PC-3 (cell line): ENCODE measurements around the gene RAB18. TPM values are rescaled to one million over a fixed set of nuclear protein-coding genes. Genes with fewer than 3 reads are reported as not detected.
"Not testable (repeated sequence)": the region's sequence is repeated elsewhere in the genome, so short reads cannot be mapped to it uniquely, and the experiment has no call there.

Experiments used
- ATAC-seq: fragments of 200-7000 bp; cut with Tn5 transposase; 2 replicates; pipeline ENCODE4 v1.9.1; 2020; ENCODE audit warnings: mild to moderate bottlenecking, moderate library complexity
- BruUV-seq: library from RNA; stranded (reverse); fragments of 400-500 nt; replicated peaks from 2 replicates; lab custom pipeline; 2021; lab: Mats Ljungman, UMichigan
- CTCF ChIA-PET: fragments of 300-600 bp; sonication (Branson Sonifier 250); formaldehyde crosslinking; loops from one replicate; lab custom pipeline; 2022; ENCODE audit warnings: antibody characterized with exemption; lab: Charles Lee
- POLR2A ChIA-PET: fragments of 300-600 bp; sonication (Branson Sonifier 250); formaldehyde crosslinking; loops from one replicate; lab custom pipeline; 2022; ENCODE audit warnings: antibody characterized with exemption; ENCODE audit not compliant: unreplicated experiment; lab: Charles Lee
- DNase-seq: peaks from one replicate; pipeline ENCODE4 v3.0.0-alpha.2; 2015
- H2AFZ ChIP-seq: fragments of 300-600 bp; sonication (generic); 2 replicates; pipeline ENCODE4 v1.6.0; 2016; ENCODE audit warnings: antibody characterized with exemption, low read length
- H3F3A ChIP-seq: fragments of 300-600 bp; sonication (generic); one replicate; pipeline ENCODE4 v1.6.0; 2017; ENCODE audit warnings: antibody characterized with exemption, low read length, control low read depth, mild to moderate bottlenecking; ENCODE audit not compliant: unreplicated experiment
- H3K27ac ChIP-seq: fragments of 300-600 bp; sonication (generic); 2 replicates; pipeline ENCODE4 v1.5.1; 2016; ENCODE audit warnings: mild to moderate bottlenecking, low read length
- H3K27me3 ChIP-seq: fragments of 300-600 bp; sonication (generic); 2 replicates; pipeline ENCODE4 v1.6.1; 2016; ENCODE audit warnings: low read length, mixed read lengths
- H3K36me3 ChIP-seq: fragments of 300-600 bp; sonication (generic); 2 replicates; pipeline ENCODE4 v1.6.1; 2016; ENCODE audit warnings: low read depth, mixed run types, low read length, mixed read lengths
- H3K4me1 ChIP-seq: fragments of 300-600 bp; sonication (generic); 2 replicates; pipeline ENCODE4 v1.5.1; 2016; ENCODE audit warnings: low read length; ENCODE audit not compliant: insufficient read depth
- H3K4me2 ChIP-seq: fragments of 300-600 bp; sonication (generic); 2 replicates; pipeline ENCODE4 v1.6.0; 2016; ENCODE audit warnings: low read length
- H3K4me3 ChIP-seq: fragments of 300-600 bp; sonication (generic); 2 replicates; pipeline ENCODE4 v1.5.1; 2016; ENCODE audit warnings: mild to moderate bottlenecking, low read length, mixed read lengths
- H3K79me2 ChIP-seq: fragments of 300-600 bp; sonication (generic); 2 replicates; pipeline ENCODE4 v1.6.1; 2017; ENCODE audit warnings: low read length, mixed read lengths
- H3K9ac ChIP-seq: fragments of 300-600 bp; sonication (generic); 2 replicates; pipeline ENCODE4 v1.6.0; 2016; ENCODE audit warnings: mild to moderate bottlenecking, low read length
- H3K9me2 ChIP-seq: fragments of 300-600 bp; sonication (generic); replicated peaks from 2 replicates; pipeline ENCODE4 v1.6.1; 2016; ENCODE audit warnings: mixed run types, low read length, mixed read lengths
- H3K9me3 ChIP-seq: fragments of 300-600 bp; sonication (generic); 2 replicates; pipeline ENCODE4 v1.6.1; 2016; ENCODE audit warnings: low read length, mixed read lengths
- H4K20me1 ChIP-seq: fragments of 300-600 bp; sonication (generic); 2 replicates; pipeline ENCODE4 v1.6.1; 2016; ENCODE audit warnings: low read length, mixed read lengths
- EZH2 ChIP-seq: fragments of 300-600 bp; sonication (generic); IDR thresholded peaks from one replicate; pipeline ENCODE4 v1.6.1; 2017; ENCODE audit warnings: antibody characterized with exemption, mild to moderate bottlenecking, low read length; ENCODE audit not compliant: unreplicated experiment
- EZH2phosphoT487 ChIP-seq: fragments of 300-600 bp; sonication (generic); IDR thresholded peaks from 2 replicates; pipeline ENCODE4 v1.6.1; 2018; ENCODE audit warnings: mild to moderate bottlenecking, antibody characterized with exemption, low read length, borderline replicate concordance
- intact Hi-C: fragments of 100-400 bp; cut with micrococcal nuclease; formaldehyde crosslinking; loops from 2 replicates; pipeline ENCODE4 v1.9.0; 2023
- total RNA-seq: library from RNA; depleted of rRNA; stranded (reverse); fragments of >200 nt; gene quantifications from 2 replicates; pipeline ENCODE4 v1.2.3, GENCODE V29; 2014
- TF ChIP-seq, protein P1 (sequence below): fragments of 300-600 bp; sonication (generic); conservative IDR thresholded peaks from 2 replicates; pipeline ENCODE4 v1.5.1; 2017; ENCODE audit warnings: antibody characterized with exemption, low read depth, mild to moderate bottlenecking, low read length

RAB18 gene
- total RNA-seq, 1 experiment from 2014 or later: 32.0 TPM

DNA sequence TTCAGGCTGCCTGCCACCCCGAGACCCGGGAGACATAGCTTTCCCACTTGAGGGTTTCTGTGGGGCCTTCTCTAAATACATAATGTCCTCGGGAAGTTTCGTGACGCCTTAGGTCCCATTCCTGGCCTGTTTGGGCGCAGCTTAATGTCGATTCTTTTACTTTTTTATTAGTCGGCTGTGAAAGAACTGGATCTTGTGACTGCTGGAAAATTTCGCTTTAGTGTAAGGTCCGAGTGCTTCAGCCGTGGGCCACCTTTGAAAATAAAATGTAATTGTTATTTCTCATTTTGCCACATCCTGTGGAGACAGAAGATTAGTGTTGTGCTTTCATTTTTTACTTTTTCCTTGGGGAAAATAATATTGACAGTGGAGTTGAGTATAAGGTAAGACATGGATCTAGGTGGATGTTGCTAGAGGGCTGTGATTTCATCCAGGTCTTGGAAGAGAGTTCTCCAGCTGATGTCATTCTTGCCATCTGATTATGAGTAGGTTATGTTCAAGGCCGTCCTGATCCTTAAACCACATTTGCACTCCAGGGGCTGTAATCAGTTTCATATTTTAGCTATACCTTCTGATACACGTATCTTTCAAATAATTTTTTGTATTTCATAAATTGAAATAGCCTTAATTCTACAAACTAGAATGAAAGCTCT, 830 bp downstream of the RAB18 start:
- Histone ChIP-seq H3K9me2 (no peaks in the 10 kb centered on the region), H3K4me2 (peak overlapping the region; percentile 86), H3K4me1 (peaks cover 17% of the 10 kb centered on the region), H3F3A (no peaks in the 10 kb centered on the region), H3K36me3 (peaks cover 4% of the 10 kb centered on the region; the same call in 1 of the 2 replicates), H4K20me1 (peaks cover 18% of the 10 kb centered on the region; the same call in 1 of the 2 replicates), H3K9ac (peak overlapping the region; percentile 85), H3K9me3 (no peaks in the 10 kb centered on the region), H2AFZ (peak overlapping the region; percentile 59), H3K4me3 (peak overlapping the region; percentile 88), H3K27ac (no peak overlapping the region), H3K79me2 (peaks cover 58% of the 10 kb centered on the region), H3K27me3 (no peaks in the 10 kb centered on the region)
- no peak for ATAC-seq
- TF ChIP-seq, protein P1, sequence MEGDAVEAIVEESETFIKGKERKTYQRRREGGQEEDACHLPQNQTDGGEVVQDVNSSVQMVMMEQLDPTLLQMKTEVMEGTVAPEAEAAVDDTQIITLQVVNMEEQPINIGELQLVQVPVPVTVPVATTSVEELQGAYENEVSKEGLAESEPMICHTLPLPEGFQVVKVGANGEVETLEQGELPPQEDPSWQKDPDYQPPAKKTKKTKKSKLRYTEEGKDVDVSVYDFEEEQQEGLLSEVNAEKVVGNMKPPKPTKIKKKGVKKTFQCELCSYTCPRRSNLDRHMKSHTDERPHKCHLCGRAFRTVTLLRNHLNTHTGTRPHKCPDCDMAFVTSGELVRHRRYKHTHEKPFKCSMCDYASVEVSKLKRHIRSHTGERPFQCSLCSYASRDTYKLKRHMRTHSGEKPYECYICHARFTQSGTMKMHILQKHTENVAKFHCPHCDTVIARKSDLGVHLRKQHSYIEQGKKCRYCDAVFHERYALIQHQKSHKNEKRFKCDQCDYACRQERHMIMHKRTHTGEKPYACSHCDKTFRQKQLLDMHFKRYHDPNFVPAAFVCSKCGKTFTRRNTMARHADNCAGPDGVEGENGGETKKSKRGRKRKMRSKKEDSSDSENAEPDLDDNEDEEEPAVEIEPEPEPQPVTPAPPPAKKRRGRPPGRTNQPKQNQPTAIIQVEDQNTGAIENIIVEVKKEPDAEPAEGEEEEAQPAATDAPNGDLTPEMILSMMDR: no peak
- TF ChIP-seq EZH2: no peak
- no peak for TF ChIP-seq EZH2phosphoT487
- CTCF ChIA-PET: no interaction called here
- no peak for DNase-seq
- POLR2A ChIA-PET: no interaction called here
- intact Hi-C loops: no loop called here
- BruUV-seq: TSS peak; percentile 43

DNA sequence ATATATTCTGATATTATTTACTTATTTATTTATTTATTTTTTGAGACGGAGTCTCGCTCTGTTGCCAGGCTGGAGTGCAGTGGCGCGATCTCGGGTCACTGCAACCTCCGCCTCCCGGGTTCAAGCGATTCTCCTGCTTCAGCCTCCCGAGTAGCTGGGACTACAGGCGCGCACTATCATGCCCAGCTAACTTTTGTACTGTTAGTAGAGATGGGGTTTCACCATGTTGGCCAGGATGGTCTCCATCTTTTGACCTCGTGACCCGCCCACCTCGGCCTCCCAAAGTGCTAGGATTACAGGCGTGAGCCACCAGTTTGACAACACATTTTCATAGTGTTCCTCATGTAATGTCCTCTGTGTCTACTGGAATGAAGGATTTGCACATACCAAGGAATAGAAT, 1.4 kb downstream of the RAB18 start:
- CTCF ChIA-PET, H2AFZ ChIP-seq, intact Hi-C loops, H3F3A ChIP-seq, H3K9me2 ChIP-seq, H3K27me3 ChIP-seq, BruUV-seq, H3K27ac ChIP-seq, ATAC-seq, POLR2A ChIA-PET, DNase-seq, H3K36me3 ChIP-seq, H3K9me3 ChIP-seq: not testable (repeated sequence)
- peaks cover 17% of the 10 kb centered on the region for H3K4me1 ChIP-seq
- H3K4me3 ChIP-seq: peak overlapping the region; percentile 88
- H3K79me2 ChIP-seq: peaks cover 64% of the 10 kb centered on the region
- H3K4me2 ChIP-seq: peak overlapping the region; percentile 86
- H4K20me1 ChIP-seq: peaks cover 18% of the 10 kb centered on the region; the same call in 1 of the 2 replicates
- peak overlapping the region; percentile 85; the same call in 1 of the 2 replicates for H3K9ac ChIP-seq

DNA sequence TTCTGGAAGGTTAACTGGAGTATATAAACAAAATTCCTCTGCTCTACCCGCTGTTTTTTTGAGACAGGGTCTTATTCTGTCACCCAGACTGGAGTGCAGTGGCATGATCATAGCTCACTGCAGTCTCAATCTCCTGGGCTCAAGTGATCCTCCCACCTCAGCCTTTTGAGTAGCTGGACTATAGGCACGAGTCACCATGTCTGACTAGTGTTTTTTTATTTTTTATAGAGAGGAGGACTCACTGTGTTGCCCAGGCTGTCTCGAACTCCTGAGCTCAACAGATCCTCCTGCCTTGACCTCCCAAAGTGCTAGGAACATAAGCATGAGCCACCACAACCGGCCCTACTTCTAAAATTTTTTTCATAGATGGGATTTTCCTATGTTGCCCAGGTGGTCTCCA, 2.2 kb downstream of the RAB18 start:
- peaks cover 17% of the 10 kb centered on the region for H3K4me1 ChIP-seq
- H3K36me3 ChIP-seq: peaks cover 12% of the 10 kb centered on the region
- no peaks in the 10 kb centered on the region for H3K27me3 ChIP-seq
- ChIA-PET CTCF (no interaction called here), POLR2A (no interaction called here)
- H3K4me3 ChIP-seq: peak overlapping the region; percentile 64
- no peaks in the 10 kb centered on the region for H3F3A ChIP-seq
- peak overlapping the region; percentile 86 for H3K4me2 ChIP-seq
- no peak overlapping the region for H2AFZ ChIP-seq
- DNase-seq (peak; percentile 8), ATAC-seq (no peak)
- H3K9me2 ChIP-seq: no peaks in the 10 kb centered on the region
- H3K79me2 ChIP-seq: peaks cover 71% of the 10 kb centered on the region
- no peak overlapping the region; the same call in 1 of the 2 replicates for H3K9ac ChIP-seq
- intact Hi-C loops: no loop called here
- H3K9me3 ChIP-seq: no peaks in the 10 kb centered on the region
- TF ChIP-seq EZH2phosphoT487 (no peak), EZH2 (no peak)
- TF ChIP-seq, protein P1: no peak
- H3K27ac ChIP-seq: no peak overlapping the region
- no TSS peak for BruUV-seq
- H4K20me1 ChIP-seq: peaks cover 18% of the 10 kb centered on the region; the same call in 1 of the 2 replicates
